PC-3 (cell line): Measurements from ENCODE around the gene STEAP2. TPM values are rescaled to one million over a fixed set of nuclear protein-coding genes. Genes with fewer than 3 reads are reported as not detected.
"Not testable (repeated sequence)": the region's sequence is repeated elsewhere in the genome, so short reads cannot be mapped to it uniquely, and the experiment has no call there.

Experiments used
- ATAC-seq: fragments of 200-7000 bp; cut with Tn5 transposase; 2 replicates; pipeline ENCODE4 v1.9.1; 2020; ENCODE audit warnings: mild to moderate bottlenecking, moderate library complexity
- BruUV-seq: library from RNA; stranded (reverse); fragments of 400-500 nt; replicated peaks from 2 replicates; lab custom pipeline; 2021; lab: Mats Ljungman, UMichigan
- CTCF ChIA-PET: fragments of 300-600 bp; sonication (Branson Sonifier 250); formaldehyde crosslinking; loops from one replicate; lab custom pipeline; 2022; ENCODE audit warnings: antibody characterized with exemption; lab: Charles Lee
- POLR2A ChIA-PET: fragments of 300-600 bp; sonication (Branson Sonifier 250); formaldehyde crosslinking; loops from one replicate; lab custom pipeline; 2022; ENCODE audit warnings: antibody characterized with exemption; ENCODE audit not compliant: unreplicated experiment; lab: Charles Lee
- DNase-seq: peaks from one replicate; pipeline ENCODE4 v3.0.0-alpha.2; 2015
- H2AFZ ChIP-seq: fragments of 300-600 bp; sonication (generic); 2 replicates; pipeline ENCODE4 v1.6.0; 2016; ENCODE audit warnings: antibody characterized with exemption, low read length
- H3F3A ChIP-seq: fragments of 300-600 bp; sonication (generic); one replicate; pipeline ENCODE4 v1.6.0; 2017; ENCODE audit warnings: antibody characterized with exemption, low read length, control low read depth, mild to moderate bottlenecking; ENCODE audit not compliant: unreplicated experiment
- H3K27ac ChIP-seq: fragments of 300-600 bp; sonication (generic); 2 replicates; pipeline ENCODE4 v1.5.1; 2016; ENCODE audit warnings: mild to moderate bottlenecking, low read length
- H3K27me3 ChIP-seq: fragments of 300-600 bp; sonication (generic); 2 replicates; pipeline ENCODE4 v1.6.1; 2016; ENCODE audit warnings: low read length, mixed read lengths
- H3K36me3 ChIP-seq: fragments of 300-600 bp; sonication (generic); 2 replicates; pipeline ENCODE4 v1.6.1; 2016; ENCODE audit warnings: low read depth, mixed run types, low read length, mixed read lengths
- H3K4me1 ChIP-seq: fragments of 300-600 bp; sonication (generic); 2 replicates; pipeline ENCODE4 v1.5.1; 2016; ENCODE audit warnings: low read length; ENCODE audit not compliant: insufficient read depth
- H3K4me2 ChIP-seq: fragments of 300-600 bp; sonication (generic); 2 replicates; pipeline ENCODE4 v1.6.0; 2016; ENCODE audit warnings: low read length
- H3K4me3 ChIP-seq: fragments of 300-600 bp; sonication (generic); 2 replicates; pipeline ENCODE4 v1.5.1; 2016; ENCODE audit warnings: mild to moderate bottlenecking, low read length, mixed read lengths
- H3K79me2 ChIP-seq: fragments of 300-600 bp; sonication (generic); 2 replicates; pipeline ENCODE4 v1.6.1; 2017; ENCODE audit warnings: low read length, mixed read lengths
- H3K9ac ChIP-seq: fragments of 300-600 bp; sonication (generic); 2 replicates; pipeline ENCODE4 v1.6.0; 2016; ENCODE audit warnings: mild to moderate bottlenecking, low read length
- H3K9me2 ChIP-seq: fragments of 300-600 bp; sonication (generic); replicated peaks from 2 replicates; pipeline ENCODE4 v1.6.1; 2016; ENCODE audit warnings: mixed run types, low read length, mixed read lengths
- H3K9me3 ChIP-seq: fragments of 300-600 bp; sonication (generic); 2 replicates; pipeline ENCODE4 v1.6.1; 2016; ENCODE audit warnings: low read length, mixed read lengths
- H4K20me1 ChIP-seq: fragments of 300-600 bp; sonication (generic); 2 replicates; pipeline ENCODE4 v1.6.1; 2016; ENCODE audit warnings: low read length, mixed read lengths
- EZH2 ChIP-seq: fragments of 300-600 bp; sonication (generic); IDR thresholded peaks from one replicate; pipeline ENCODE4 v1.6.1; 2017; ENCODE audit warnings: antibody characterized with exemption, mild to moderate bottlenecking, low read length; ENCODE audit not compliant: unreplicated experiment
- EZH2phosphoT487 ChIP-seq: fragments of 300-600 bp; sonication (generic); IDR thresholded peaks from 2 replicates; pipeline ENCODE4 v1.6.1; 2018; ENCODE audit warnings: mild to moderate bottlenecking, antibody characterized with exemption, low read length, borderline replicate concordance
- intact Hi-C: fragments of 100-400 bp; cut with micrococcal nuclease; formaldehyde crosslinking; loops from 2 replicates; pipeline ENCODE4 v1.9.0; 2023
- total RNA-seq: library from RNA; depleted of rRNA; stranded (reverse); fragments of >200 nt; gene quantifications from 2 replicates; pipeline ENCODE4 v1.2.3, GENCODE V29; 2014
- TF ChIP-seq, protein P1 (sequence below): fragments of 300-600 bp; sonication (generic); conservative IDR thresholded peaks from 2 replicates; pipeline ENCODE4 v1.5.1; 2017; ENCODE audit warnings: antibody characterized with exemption, low read depth, mild to moderate bottlenecking, low read length

STEAP2 gene
- total RNA-seq, 1 experiment from 2014 or later: 7.0 TPM

- ATAC-seq: no peak
- Histone ChIP-seq H4K20me1 (no peaks in the 10 kb centered on the region), H3K27me3 (no peaks in the 10 kb centered on the region), H3K9me3 (no peaks in the 10 kb centered on the region), H2AFZ (no peak overlapping the region), H3F3A (no peaks in the 10 kb centered on the region), H3K4me2 (no peak overlapping the region), H3K4me1 (peaks cover 35% of the 10 kb centered on the region), H3K36me3 (no peaks in the 10 kb centered on the region), H3K9me2 (no peaks in the 10 kb centered on the region), H3K27ac (no peak overlapping the region), H3K4me3 (no peak overlapping the region), H3K9ac (no peak overlapping the region), H3K79me2 (no peaks in the 10 kb centered on the region)
- no peak for DNase-seq
- POLR2A ChIA-PET: no interaction called here
- intact Hi-C loops: no loop called here
- no peak for TF ChIP-seq EZH2
- TF ChIP-seq EZH2phosphoT487: no peak
- no TSS peak for BruUV-seq
- CTCF ChIA-PET: no interaction called here
Measured at GRCh38 chr7:90181485-90181884, 30.1 kb upstream of the STEAP2 start.

DNA sequence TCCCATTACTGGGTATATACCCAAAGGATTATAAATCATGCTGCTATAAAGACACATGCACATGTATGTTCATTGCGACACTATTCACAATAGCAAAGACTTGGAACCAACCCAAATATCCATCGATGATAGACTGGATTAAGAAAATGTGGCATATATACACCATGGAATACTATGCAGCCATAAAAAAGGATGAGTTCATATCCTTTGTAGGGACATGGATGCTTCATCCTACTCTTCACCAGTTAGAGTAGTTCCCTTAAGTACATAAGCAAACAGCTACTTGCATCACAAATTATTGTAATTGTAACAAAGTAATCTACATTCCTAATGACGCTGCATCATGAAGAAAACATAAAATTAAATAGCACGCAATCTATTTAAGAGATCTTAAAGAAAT is 25.2 kb upstream of the STEAP2 start:
- H3K4me1 ChIP-seq, H3K4me2 ChIP-seq, intact Hi-C loops, H3F3A ChIP-seq, H3K4me3 ChIP-seq, H3K27me3 ChIP-seq, H3K27ac ChIP-seq, CTCF ChIA-PET, POLR2A ChIA-PET, H3K9me2 ChIP-seq, H3K79me2 ChIP-seq, H3K9ac ChIP-seq, H3K36me3 ChIP-seq, ATAC-seq, DNase-seq, BruUV-seq, H3K9me3 ChIP-seq, H2AFZ ChIP-seq, H4K20me1 ChIP-seq: not testable (repeated sequence)

- Histone ChIP-seq H3K79me2 (no peaks in the 10 kb centered on the region), H2AFZ (no peak overlapping the region), H3K4me3 (no peak overlapping the region), H3K27me3 (no peaks in the 10 kb centered on the region), H3K9me2 (no peaks in the 10 kb centered on the region), H3K27ac (no peak overlapping the region), H3K9ac (no peak overlapping the region), H4K20me1 (no peaks in the 10 kb centered on the region), H3K9me3 (no peaks in the 10 kb centered on the region), H3K36me3 (no peaks in the 10 kb centered on the region), H3K4me2 (no peak overlapping the region), H3F3A (no peaks in the 10 kb centered on the region), H3K4me1 (no peaks in the 10 kb centered on the region; the same call in 1 of the 2 replicates)
- intact Hi-C loops: no loop called here
- TF ChIP-seq, protein P1, sequence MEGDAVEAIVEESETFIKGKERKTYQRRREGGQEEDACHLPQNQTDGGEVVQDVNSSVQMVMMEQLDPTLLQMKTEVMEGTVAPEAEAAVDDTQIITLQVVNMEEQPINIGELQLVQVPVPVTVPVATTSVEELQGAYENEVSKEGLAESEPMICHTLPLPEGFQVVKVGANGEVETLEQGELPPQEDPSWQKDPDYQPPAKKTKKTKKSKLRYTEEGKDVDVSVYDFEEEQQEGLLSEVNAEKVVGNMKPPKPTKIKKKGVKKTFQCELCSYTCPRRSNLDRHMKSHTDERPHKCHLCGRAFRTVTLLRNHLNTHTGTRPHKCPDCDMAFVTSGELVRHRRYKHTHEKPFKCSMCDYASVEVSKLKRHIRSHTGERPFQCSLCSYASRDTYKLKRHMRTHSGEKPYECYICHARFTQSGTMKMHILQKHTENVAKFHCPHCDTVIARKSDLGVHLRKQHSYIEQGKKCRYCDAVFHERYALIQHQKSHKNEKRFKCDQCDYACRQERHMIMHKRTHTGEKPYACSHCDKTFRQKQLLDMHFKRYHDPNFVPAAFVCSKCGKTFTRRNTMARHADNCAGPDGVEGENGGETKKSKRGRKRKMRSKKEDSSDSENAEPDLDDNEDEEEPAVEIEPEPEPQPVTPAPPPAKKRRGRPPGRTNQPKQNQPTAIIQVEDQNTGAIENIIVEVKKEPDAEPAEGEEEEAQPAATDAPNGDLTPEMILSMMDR: no peak
- TF ChIP-seq EZH2: no peak
- POLR2A ChIA-PET: interaction anchor here (1.0 kb wide), 1 partner anchor 9 kb away, joined by 9 read pairs; no protein-coding TSS in a partner anchor
- no peak for ATAC-seq
- DNase-seq: no peak
- no TSS peak for BruUV-seq
- CTCF ChIA-PET: interaction anchor here (0.6 kb wide), 1 partner anchor 46 kb away, joined by 3 read pairs; no protein-coding TSS in a partner anchor
Measured at GRCh38 chr7:90187507-90188050, 24.0 kb upstream of the STEAP2 start.

DNA sequence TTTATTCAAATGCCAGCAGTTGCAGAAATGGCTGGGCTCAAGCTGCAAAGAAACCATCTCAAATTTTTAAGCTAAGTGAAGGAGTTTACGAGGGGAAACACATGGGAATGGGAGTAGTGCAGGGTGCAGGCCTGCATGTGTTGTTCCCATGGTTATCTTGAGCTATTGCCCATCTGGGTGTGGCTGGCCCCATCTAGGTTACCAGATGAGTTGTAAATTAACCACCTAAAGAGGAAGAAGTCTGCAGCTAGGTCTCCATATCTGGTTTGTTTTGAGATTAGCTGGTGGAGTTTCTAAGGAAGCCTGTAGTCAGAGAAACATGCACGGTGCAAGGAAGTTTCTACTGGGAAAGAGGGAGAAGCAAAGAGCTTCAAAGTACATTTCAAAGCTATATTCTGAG is 23.3 kb upstream of the STEAP2 start:
- Histone ChIP-seq H3K27me3 (no peaks in the 10 kb centered on the region), H3K79me2 (no peaks in the 10 kb centered on the region), H3K9me2 (no peaks in the 10 kb centered on the region), H3K36me3 (no peaks in the 10 kb centered on the region), H3K9ac (no peak overlapping the region), H3K27ac (no peak overlapping the region), H4K20me1 (no peaks in the 10 kb centered on the region), H2AFZ (no peak overlapping the region), H3K9me3 (no peaks in the 10 kb centered on the region), H3K4me3 (no peak overlapping the region), H3K4me2 (no peak overlapping the region), H3F3A (no peaks in the 10 kb centered on the region), H3K4me1 (no peaks in the 10 kb centered on the region; the same call in 1 of the 2 replicates)
- ATAC-seq (peak; percentile 33; the same call in 1 of the 2 replicates), DNase-seq (no peak)
- CTCF ChIA-PET: no interaction called here
- no peak for TF ChIP-seq EZH2
- TF ChIP-seq, protein P1: no peak
- no peak for TF ChIP-seq EZH2phosphoT487
- POLR2A ChIA-PET: interaction anchor here (1.0 kb wide), 1 partner anchor 10 kb away, joined by 9 read pairs; no protein-coding TSS in a partner anchor
- intact Hi-C loops: no loop called here
- BruUV-seq: no TSS peak
